Activated CD4-positive, alpha-beta memory T cell treated with anti-CD3 and anti-CD28 coated beads, Interleukin-2, amount 10 ng/mL, durations not matched to agents 7 days and 5 days (primary cell): ENCODE data around the gene KRT14. TPM values are rescaled to one million over a fixed set of nuclear protein-coding genes. Genes with fewer than 3 reads are reported as not detected.
"Not testable (repeated sequence)": the region's sequence is repeated elsewhere in the genome, so short reads cannot be mapped to it uniquely, and the experiment has no call there.

Source experiments
- CTCF ChIA-PET: fragments of 350-600 bp; sonication (Branson Sonifier 250); formaldehyde crosslinking; loops from one replicate; lab custom pipeline; 2021; ENCODE audit warnings: antibody characterized with exemption, inconsistent platforms; lab: Charles Lee
- POLR2A ChIA-PET: fragments of 350-600 bp; sonication (Branson Sonifier 250); formaldehyde crosslinking; loops from one replicate; lab custom pipeline; 2021; ENCODE audit warnings: antibody characterized with exemption; lab: Charles Lee
- DNase-seq: peaks from one replicate; pipeline ENCODE4 v3.0.0-alpha.2; 2020
- H3K27ac Mint-ChIP-seq: one replicate; pipeline ENCODE4 v1.8.0; 2021; ENCODE audit warnings: mild to moderate bottlenecking, mixed read lengths
- H3K27me3 Mint-ChIP-seq: one replicate; pipeline ENCODE4 v1.8.0; 2021; ENCODE audit warnings: mixed read lengths
- H3K36me3 Mint-ChIP-seq: one replicate; pipeline ENCODE4 v1.8.0; 2021; ENCODE audit warnings: low read depth, mixed read lengths
- H3K4me1 Mint-ChIP-seq: one replicate; pipeline ENCODE4 v1.8.0; 2021; ENCODE audit warnings: mixed read lengths
- H3K4me3 Mint-ChIP-seq: one replicate; pipeline ENCODE4 v1.8.0; 2021; ENCODE audit warnings: mild to moderate bottlenecking, mixed read lengths
- H3K9me3 Mint-ChIP-seq: one replicate; pipeline ENCODE4 v1.8.0; 2021; ENCODE audit warnings: mixed read lengths
- total RNA-seq, 2 experiments: library from RNA; stranded (reverse); gene quantifications; one replicate each; pipeline ENCODE4 v1.2.3, GENCODE V29; 2021

The KRT14 gene
- not detected for total RNA-seq

DNA sequence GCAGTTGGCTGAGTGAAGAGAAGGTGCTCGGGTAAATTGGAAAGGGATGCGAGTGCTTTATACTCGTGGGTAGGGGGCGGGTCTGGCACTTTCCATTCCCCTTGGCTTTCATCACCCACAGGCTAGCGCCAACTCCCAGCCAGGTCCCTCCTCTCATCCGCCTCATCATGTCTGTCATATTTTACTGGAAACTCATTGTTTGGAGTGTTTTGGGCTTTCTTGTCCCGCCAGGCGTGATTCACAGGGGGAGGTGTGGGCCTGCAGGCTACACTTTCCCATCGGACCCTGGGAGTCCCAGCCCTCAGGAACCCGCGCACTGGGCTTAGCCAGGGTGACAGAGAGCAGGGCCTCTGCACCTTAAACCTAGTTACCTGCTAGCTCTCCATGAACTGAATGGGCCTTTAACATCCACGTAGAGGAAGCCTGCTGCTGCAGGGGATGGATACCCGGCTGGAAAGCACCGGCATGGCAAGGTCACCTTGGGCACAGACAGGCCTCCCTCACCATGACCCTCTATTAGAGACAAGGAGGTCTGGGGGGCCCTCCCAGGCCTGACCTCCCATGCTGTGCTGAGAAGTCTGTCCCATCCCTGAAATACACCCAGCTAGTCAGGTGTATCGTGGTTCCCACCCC is at the start of gene KRT14:
Gene KRT14 (minus strand): TSS at position 33 of the 633 bp plus-strand sequence. CDS start 61 bp downstream, outside the sequence.
- H3K9me3 Mint-ChIP-seq: no peaks in the 10 kb centered on the region
- POLR2A ChIA-PET: interaction anchor here (0.5 kb wide), 1 partner anchor 16 kb away, joined by 3 read pairs; no protein-coding TSS in a partner anchor
- CTCF ChIA-PET: no interaction called here
- H3K4me1 Mint-ChIP-seq: peaks cover 1% of the 10 kb centered on the region
- H3K27ac Mint-ChIP-seq: no peak within 1 kb of the TSS
- H3K4me3 Mint-ChIP-seq: no peak within 1 kb of the TSS
- H3K36me3 Mint-ChIP-seq: no peaks in the 10 kb centered on the region
- H3K27me3 Mint-ChIP-seq: peaks cover 6% of the 10 kb centered on the region
- no peak for DNase-seq

DNA sequence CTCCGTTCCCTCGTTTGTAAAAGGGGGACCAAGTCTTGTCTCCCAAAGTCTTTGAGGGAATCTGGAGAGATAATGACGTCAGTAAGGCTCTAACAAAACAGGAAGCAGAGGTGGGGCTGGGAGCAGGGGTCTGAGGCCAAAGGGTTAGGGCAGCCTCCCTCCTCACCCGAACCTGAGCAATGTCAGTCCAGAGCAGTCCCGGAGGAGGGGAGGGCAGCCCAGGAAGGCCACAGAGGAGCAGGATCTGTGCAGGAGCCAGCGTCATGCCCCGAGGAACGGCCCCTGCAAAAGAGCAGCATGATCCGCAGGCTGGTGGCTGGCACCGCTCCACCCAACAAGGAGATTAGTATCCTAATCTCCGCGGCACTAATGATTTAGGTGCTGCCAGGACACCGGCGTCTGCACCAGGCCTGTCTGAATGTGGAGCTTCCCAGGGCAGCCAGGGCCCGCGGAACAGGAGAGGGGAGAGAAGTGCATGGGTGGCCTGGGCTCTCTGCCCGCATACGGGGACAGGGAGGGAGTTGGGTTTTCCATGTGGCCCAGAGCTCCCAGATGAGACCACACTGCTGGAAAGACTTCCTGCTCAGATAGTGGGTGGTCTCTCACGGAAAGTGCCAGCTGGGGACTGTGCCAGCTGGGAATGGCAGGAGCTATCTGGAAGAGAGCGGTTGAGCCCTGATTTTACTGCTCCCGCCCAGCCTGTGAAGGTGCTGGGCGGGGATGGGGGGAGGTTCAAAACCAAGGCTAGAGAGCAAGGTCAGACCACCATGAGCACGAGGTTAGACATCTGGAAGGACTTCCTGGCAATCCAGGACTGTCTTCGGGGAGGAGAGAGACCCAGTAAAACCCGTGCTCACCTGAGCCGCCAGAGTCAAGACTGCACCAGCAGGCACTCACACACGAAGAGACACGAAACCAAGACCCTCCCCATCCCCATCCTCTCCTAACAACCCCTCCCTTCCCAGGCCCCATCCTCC is 48.7 kb upstream of the KRT14 start:
- Mint-ChIP-seq H3K27ac (no peak overlapping the region), H3K36me3 (no peaks in the 10 kb centered on the region), H3K4me3 (no peak overlapping the region), H3K27me3 (no peaks in the 10 kb centered on the region), H3K9me3 (no peaks in the 10 kb centered on the region), H3K4me1 (no peaks in the 10 kb centered on the region)
- no peak for DNase-seq
- CTCF ChIA-PET: interaction anchor here (1.0 kb wide), 1 partner anchor 27 kb away, joined by 3 read pairs; no protein-coding TSS in a partner anchor
- POLR2A ChIA-PET: no interaction called here

DNA sequence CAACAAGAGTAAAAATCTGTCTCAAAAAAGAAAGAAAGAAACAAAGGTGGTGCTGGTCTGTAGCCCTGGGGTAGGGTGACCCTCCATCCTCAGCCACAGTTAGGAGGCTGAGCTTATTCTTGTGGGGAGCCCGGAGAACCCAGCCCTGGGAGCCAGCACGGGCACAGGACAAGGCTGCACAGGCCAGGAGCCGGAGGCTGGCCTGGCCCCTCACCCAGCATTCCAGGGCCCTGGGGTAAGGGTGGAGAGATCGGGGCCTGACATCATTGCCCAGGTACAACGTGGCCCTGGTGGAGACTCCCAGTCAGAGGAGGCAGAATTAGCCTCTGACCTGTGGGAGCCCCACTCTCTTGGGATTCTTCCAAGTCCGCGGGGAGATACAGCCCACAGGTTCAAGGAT is 47.9 kb upstream of the KRT14 start:
- H3K4me1 Mint-ChIP-seq: no peaks in the 10 kb centered on the region
- no peak overlapping the region for H3K4me3 Mint-ChIP-seq
- DNase-seq: no peak
- H3K9me3 Mint-ChIP-seq: no peaks in the 10 kb centered on the region
- ChIA-PET POLR2A (no interaction called here), CTCF (interaction anchor here (1.0 kb wide), 1 partner anchor 28 kb away, joined by 3 read pairs; no protein-coding TSS in a partner anchor)
- H3K36me3 Mint-ChIP-seq: no peaks in the 10 kb centered on the region
- no peaks in the 10 kb centered on the region for H3K27me3 Mint-ChIP-seq
- H3K27ac Mint-ChIP-seq: no peak overlapping the region

DNA sequence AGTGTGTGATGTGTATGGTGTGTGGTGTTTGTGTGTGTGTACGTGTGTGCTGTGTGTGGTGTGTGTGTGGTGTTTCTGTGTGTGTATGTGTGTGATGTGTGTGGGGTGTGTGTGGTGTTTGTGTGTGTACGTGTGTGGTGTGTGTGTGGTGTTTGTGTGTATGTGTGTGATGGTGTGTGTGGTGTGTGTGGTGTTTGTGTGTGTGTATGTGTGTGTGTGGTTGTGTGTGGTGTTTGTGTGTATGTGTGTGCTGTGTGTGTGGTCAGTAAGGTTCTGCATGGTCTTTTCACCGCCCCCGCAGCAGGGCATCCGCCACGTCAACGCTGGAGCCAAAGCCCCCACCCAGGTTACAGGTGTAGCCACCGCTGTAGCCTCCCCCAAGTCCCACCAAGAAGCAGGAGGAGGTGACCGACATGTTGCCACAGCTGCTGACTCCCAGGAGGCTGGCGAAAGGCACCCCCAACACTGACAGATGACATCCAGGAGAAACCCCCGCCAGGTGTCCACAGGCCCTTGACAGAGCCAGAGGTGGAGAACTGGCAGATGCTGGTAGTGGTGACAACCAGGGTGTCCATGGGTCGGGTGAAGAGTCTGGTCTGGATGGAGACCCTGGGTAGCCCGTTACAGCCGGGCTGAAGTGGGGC is 47.0 kb upstream of the KRT14 start:
- POLR2A ChIA-PET: no interaction called here
- Mint-ChIP-seq H3K27me3 (no peaks in the 10 kb centered on the region), H3K36me3 (no peaks in the 10 kb centered on the region), H3K27ac (no peak overlapping the region), H3K4me3 (no peak overlapping the region), H3K4me1 (no peaks in the 10 kb centered on the region), H3K9me3 (no peaks in the 10 kb centered on the region)
- CTCF ChIA-PET: no interaction called here
- DNase-seq: no peak

DNA sequence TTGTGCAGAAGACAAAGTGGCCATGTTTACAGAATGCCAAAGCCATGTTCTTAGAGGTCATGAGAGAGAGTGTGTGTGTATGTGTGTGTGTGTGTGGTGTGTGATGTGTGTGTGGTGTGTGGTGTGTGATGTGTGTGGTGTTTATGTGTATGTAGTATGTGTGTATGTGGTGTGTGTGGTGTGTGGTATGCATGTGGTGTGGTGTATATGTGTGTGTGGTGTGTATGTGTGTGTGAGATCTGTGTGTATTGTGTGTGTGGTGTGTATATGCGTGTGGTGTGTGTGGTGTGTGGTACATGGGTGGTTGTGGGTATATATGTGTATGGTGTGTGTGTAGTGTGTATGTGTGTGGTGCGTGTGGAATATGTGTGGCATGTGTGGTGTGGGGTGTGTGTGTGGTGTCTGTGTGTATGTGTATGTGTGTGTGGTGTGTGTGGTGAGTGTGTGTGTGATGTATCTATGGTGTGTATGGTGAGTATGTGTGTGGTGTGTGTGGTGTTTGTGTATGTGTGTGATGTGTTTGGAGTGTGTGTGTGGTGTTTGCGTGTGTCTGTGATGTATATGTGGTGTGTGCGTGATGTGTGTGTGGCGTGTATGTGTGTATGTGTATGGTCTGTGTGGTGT is 45.9 kb upstream of the KRT14 start:
- Mint-ChIP-seq H3K9me3 (no peaks in the 10 kb centered on the region), H3K27me3 (no peaks in the 10 kb centered on the region), H3K36me3 (no peaks in the 10 kb centered on the region), H3K4me3 (no peak overlapping the region), H3K27ac (no peak overlapping the region), H3K4me1 (no peaks in the 10 kb centered on the region)
- DNase-seq: no peak
- ChIA-PET POLR2A (no interaction called here), CTCF (no interaction called here)

DNA sequence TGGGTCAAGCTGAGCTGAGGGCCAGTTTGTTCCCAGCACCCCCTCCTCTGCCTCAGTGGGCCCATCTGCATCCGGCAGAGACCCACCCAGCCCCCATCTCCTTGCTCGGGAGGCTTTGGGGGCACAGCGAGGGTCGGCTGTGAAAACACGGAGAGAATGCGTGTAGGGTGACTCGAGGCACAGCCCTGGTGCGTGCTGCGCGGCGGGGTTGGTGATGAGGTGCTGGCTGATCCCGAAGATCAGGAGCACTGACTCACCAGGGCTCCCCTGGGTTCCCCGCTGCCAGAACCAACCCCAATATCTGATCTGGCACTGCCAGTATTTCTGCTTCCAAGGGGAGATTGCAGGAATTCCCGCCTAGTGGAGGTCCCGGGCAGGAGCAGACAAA is 45.2 kb upstream of the KRT14 start:
- Mint-ChIP-seq H3K4me3 (no peak overlapping the region), H3K27me3 (no peaks in the 10 kb centered on the region), H3K4me1 (no peaks in the 10 kb centered on the region), H3K27ac (no peak overlapping the region), H3K36me3 (no peaks in the 10 kb centered on the region), H3K9me3 (no peaks in the 10 kb centered on the region)
- ChIA-PET CTCF (no interaction called here), POLR2A (no interaction called here)
- no peak for DNase-seq

DNA sequence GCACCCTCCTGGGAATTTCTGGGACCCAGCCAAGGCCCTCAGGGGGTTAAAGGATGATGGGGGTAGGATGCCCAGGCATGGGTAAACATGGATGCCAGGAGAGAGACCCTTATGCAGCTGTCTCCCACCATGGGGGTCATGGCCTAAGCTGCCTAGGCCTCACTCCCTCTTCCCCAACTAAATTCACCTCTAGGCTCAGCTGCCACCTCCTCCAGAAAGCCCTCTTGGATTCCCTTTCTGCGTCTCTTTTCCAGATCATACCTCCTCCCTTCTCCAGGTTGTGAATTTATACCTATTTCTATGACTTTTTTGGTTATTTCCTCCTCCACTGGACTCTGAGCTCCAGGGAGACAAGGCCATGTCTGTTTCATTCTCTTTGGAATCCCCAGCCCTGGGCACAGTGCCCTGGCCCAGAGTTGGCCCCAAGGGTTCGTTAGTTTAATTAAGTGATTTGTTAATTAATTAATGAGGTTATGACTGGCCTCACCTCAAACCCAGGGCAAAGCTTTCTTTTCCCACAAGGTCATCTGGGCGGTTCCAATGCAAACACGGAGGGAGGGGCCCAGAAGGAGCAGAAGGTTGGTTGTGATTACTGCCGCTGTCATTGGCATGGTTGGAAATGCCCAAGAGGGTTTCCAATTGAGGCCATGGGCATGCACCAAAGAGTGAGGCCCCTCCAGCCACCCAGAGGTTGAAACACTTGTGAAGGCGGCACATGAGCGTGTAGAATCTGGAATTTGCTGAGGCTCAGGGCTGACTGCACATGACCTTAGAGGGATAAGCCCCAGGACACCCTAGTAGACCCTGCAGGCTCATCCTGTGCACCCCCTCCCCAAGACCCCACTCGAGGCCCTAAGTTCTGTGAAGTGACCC is 44.6 kb upstream of the KRT14 start:
- no peak overlapping the region for H3K27ac Mint-ChIP-seq
- no peak overlapping the region for H3K4me3 Mint-ChIP-seq
- POLR2A ChIA-PET: no interaction called here
- H3K27me3 Mint-ChIP-seq: no peaks in the 10 kb centered on the region
- no peaks in the 10 kb centered on the region for H3K9me3 Mint-ChIP-seq
- no peaks in the 10 kb centered on the region for H3K4me1 Mint-ChIP-seq
- DNase-seq: no peak
- CTCF ChIA-PET: no interaction called here
- no peaks in the 10 kb centered on the region for H3K36me3 Mint-ChIP-seq

DNA sequence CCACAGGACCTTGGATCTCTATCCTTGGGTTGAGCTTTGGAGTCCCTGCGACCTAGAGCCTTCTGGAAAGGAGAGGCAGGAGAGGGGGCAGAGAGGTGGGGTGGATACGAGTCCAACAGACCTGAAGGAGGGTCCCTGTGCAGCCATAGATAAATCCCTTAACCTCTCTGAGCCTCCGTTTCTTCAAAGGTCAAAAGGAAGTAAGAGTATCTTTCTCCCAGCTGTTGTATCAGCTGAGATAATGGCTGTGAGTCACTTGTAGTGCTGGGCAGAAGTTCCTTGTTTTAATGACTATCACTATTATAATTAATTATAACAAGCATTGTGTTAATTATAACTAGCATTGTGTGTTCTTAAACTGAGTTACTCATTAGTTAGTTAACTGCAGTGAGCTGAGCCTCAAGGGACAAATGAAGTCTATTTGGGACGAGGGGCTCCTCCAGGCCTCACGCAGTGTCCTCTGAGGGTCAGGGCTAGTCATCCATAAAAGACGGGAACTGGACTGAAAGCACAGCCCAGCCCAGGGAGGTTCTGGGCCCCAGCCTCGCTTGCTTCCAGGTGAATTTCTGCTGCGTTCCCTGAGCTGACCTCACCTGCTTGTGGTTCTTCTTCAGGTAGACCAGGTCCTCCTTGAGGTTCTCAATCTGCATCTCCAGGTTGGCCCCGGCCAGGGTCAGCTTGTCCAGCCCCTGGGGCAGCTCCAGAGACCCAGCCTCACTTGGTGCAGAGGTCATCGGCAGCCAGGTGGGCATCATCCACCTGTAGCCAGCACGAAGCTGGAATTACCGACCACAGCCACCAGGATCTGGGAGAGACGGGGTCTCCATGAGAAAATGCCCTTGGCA is 43.4 kb upstream of the KRT14 start:
- Mint-ChIP-seq H3K4me3 (no peak overlapping the region), H3K9me3 (no peaks in the 10 kb centered on the region), H3K27ac (no peak overlapping the region), H3K36me3 (no peaks in the 10 kb centered on the region), H3K4me1 (no peaks in the 10 kb centered on the region), H3K27me3 (no peaks in the 10 kb centered on the region)
- DNase-seq: no peak
- ChIA-PET POLR2A (no interaction called here), CTCF (interaction anchor here (1.3 kb wide), 1 partner anchor 33 kb away, joined by 4 read pairs; no protein-coding TSS in a partner anchor)

DNA sequence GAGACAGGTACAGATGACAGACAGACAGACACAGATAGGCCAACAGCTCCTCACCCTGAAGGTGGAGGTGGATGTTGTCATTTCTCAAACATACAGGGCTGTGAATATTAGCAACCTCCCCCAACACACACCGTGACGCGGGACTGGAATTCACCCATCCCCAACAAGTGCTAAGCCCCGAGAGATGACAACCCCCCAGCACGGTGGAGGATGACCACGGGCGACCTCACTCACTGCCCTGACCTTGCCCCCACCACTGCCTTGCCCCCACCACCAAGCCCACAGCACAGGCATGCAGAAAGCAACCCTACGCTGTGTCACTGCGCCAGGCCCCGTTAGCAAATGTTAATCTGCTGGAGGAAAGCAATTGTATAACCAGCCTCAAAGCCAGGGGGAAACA is 42.6 kb upstream of the KRT14 start:
- POLR2A ChIA-PET: no interaction called here
- CTCF ChIA-PET: interaction anchor here (1.2 to 1.3 kb wide), 2 partner anchors 19 to 34 kb away, joined by 4 read pairs; no protein-coding TSS in a partner anchor
- Mint-ChIP-seq H3K36me3 (no peaks in the 10 kb centered on the region), H3K4me3 (no peak overlapping the region), H3K9me3 (no peaks in the 10 kb centered on the region), H3K27ac (no peak overlapping the region), H3K4me1 (no peaks in the 10 kb centered on the region), H3K27me3 (no peaks in the 10 kb centered on the region)
- DNase-seq: no peak

DNA sequence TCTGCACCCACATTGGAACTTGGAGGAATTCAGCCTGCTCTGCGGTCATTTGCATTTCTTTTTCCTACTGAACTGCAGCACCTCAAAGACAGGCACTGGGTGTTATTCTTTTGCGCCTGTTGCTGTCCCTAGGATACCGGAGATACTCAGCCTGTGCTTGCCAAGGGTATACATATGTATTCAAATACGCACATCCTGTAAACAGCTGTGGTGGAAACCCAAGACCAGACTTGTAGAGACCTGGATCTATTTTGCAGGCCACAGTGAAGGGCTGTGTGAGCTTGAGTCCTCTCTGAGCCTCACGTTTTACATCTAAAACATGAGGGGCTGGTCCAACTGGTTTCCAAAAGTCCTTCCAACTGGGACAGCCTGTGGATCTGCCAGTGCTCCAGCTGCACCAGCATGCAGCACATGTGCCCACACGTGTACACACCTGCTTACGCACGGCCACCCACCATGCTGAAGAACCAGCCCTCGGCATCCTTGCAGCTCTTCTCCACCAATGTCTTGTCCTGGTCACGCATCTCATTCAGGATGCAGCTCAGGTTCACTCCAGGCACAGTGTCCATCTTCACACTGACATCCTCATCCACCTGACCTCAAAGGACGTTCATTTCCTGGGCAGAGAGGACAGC is 42.0 kb upstream of the KRT14 start:
- H3K9me3 Mint-ChIP-seq, H3K4me1 Mint-ChIP-seq, H3K4me3 Mint-ChIP-seq, H3K36me3 Mint-ChIP-seq, H3K27ac Mint-ChIP-seq, H3K27me3 Mint-ChIP-seq, DNase-seq, POLR2A ChIA-PET: not testable (repeated sequence)
- CTCF ChIA-PET: interaction anchor here (1.2 kb wide), 1 partner anchor 19 kb away, joined by 4 read pairs; no protein-coding TSS in a partner anchor

DNA sequence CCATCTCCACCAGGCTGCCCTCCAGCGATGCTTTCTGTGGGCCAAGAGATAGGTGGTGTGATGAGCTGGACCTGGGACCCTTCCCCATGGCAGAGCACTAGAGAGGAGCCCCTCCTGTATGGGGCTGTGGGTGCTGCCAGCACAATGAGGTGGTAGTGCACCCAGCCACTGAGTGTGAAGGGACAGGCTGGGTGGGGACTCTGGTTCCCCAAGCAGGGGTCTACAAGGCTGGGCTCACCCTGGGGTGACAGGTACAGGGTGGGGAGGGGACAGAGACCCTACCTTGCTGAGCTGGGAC is 41.3 kb upstream of the KRT14 start:
- H3K9me3 Mint-ChIP-seq, H3K4me3 Mint-ChIP-seq, DNase-seq, H3K4me1 Mint-ChIP-seq, H3K27ac Mint-ChIP-seq, H3K27me3 Mint-ChIP-seq, H3K36me3 Mint-ChIP-seq, CTCF ChIA-PET, POLR2A ChIA-PET: not testable (repeated sequence)
